ENCODE data around the gene L3MBTL4.

L3MBTL4 gene

GRCh38 chr18:5958822-5959221 is 455.9 kb downstream of the L3MBTL4 start:
- no peak for TF ChIP-seq CEBPB (IDR thresholded peaks at IDR 0.05)
- no peak for TF ChIP-seq TEAD4 (IDR thresholded peaks at IDR 0.05)

GRCh38 chr18:5955861-5956260 is 458.9 kb downstream of the L3MBTL4 start:
- TF ChIP-seq CEBPB (IDR thresholded peaks at IDR 0.05) (no peak), USF1 (IDR thresholded peaks at IDR 0.05) (no peak), MAX (IDR thresholded peaks at IDR 0.05) (no peak), TAF1 (IDR thresholded peaks at IDR 0.05; ENCODE audit: low read depth) (no peak), FOXM1 (IDR thresholded peaks at IDR 0.05; ENCODE audit: borderline replicate concordance, low read depth) (no peak), YY1 (IDR thresholded peaks at IDR 0.05; ENCODE audit: low read depth) (no peak), NFIC (IDR thresholded peaks at IDR 0.05) (no peak), ZBTB7A (IDR thresholded peaks at IDR 0.05; ENCODE audit: low read depth) (no peak), EGR1 (IDR thresholded peaks at IDR 0.05) (no peak), REST (IDR thresholded peaks at IDR 0.05; ENCODE audit: low read depth) (no peak), RAD21 (IDR thresholded peaks at IDR 0.05; ENCODE audit: low read depth) (no peak), CREB1 (IDR thresholded peaks at IDR 0.05; ENCODE audit: low read depth) (no peak), EP300 (IDR thresholded peaks at IDR 0.05; ENCODE audit: borderline replicate concordance) (no peak), TEAD4 (IDR thresholded peaks at IDR 0.05) (no peak), TCF12 (IDR thresholded peaks at IDR 0.05; ENCODE audit: low read depth) (no peak)

- TF ChIP-seq TEAD4 (IDR thresholded peaks at IDR 0.05) (no peak), EP300 (IDR thresholded peaks at IDR 0.05; ENCODE audit: borderline replicate concordance) (no peak), RAD21 (IDR thresholded peaks at IDR 0.05; ENCODE audit: low read depth) (no peak), ZBTB7A (IDR thresholded peaks at IDR 0.05; ENCODE audit: low read depth) (no peak), USF1 (IDR thresholded peaks at IDR 0.05) (no peak), TAF1 (IDR thresholded peaks at IDR 0.05; ENCODE audit: low read depth) (no peak), CREB1 (IDR thresholded peaks at IDR 0.05; ENCODE audit: low read depth) (no peak), YY1 (IDR thresholded peaks at IDR 0.05; ENCODE audit: low read depth) (no peak), MAX (IDR thresholded peaks at IDR 0.05) (no peak)
Measured at GRCh38 chr18:5951515-5952091, 463.1 kb downstream of the L3MBTL4 start.

- TF ChIP-seq YY1 (IDR thresholded peaks at IDR 0.05; ENCODE audit: low read depth), result no peak
- TF ChIP-seq TCF12 (IDR thresholded peaks at IDR 0.05; ENCODE audit: low read depth), result no peak
- TF ChIP-seq FOXM1 (IDR thresholded peaks at IDR 0.05; ENCODE audit: borderline replicate concordance, low read depth), result no peak
- no peak for TF ChIP-seq MAX (IDR thresholded peaks at IDR 0.05)
- no peak for TF ChIP-seq EP300 (IDR thresholded peaks at IDR 0.05; ENCODE audit: borderline replicate concordance)
- TF ChIP-seq TEAD4 (IDR thresholded peaks at IDR 0.05), result no peak
- no peak for TF ChIP-seq RAD21 (IDR thresholded peaks at IDR 0.05; ENCODE audit: low read depth)
Measured at GRCh38 chr18:5948781-5949180, 465.9 kb downstream of the L3MBTL4 start.

GRCh38 chr18:5948237-5948636 is 466.5 kb downstream of the L3MBTL4 start:
- TF ChIP-seq YY1 (IDR thresholded peaks at IDR 0.05; ENCODE audit: low read depth) (no peak), CREB1 (IDR thresholded peaks at IDR 0.05; ENCODE audit: low read depth) (no peak), TAF1 (IDR thresholded peaks at IDR 0.05; ENCODE audit: low read depth) (no peak)

GRCh38 chr18:5944448-5944847 is 470.3 kb downstream of the L3MBTL4 start:
- TF ChIP-seq REST (IDR thresholded peaks at IDR 0.05; ENCODE audit: low read depth) (no peak), RAD21 (IDR thresholded peaks at IDR 0.05; ENCODE audit: low read depth) (no peak), EGR1 (IDR thresholded peaks at IDR 0.05) (no peak), NFIC (IDR thresholded peaks at IDR 0.05) (no peak), USF1 (IDR thresholded peaks at IDR 0.05) (no peak), TEAD4 (IDR thresholded peaks at IDR 0.05) (no peak), YY1 (IDR thresholded peaks at IDR 0.05; ENCODE audit: low read depth) (no peak), MAX (IDR thresholded peaks at IDR 0.05) (no peak), CREB1 (IDR thresholded peaks at IDR 0.05; ENCODE audit: low read depth) (no peak), TCF12 (IDR thresholded peaks at IDR 0.05; ENCODE audit: low read depth) (no peak), TAF1 (IDR thresholded peaks at IDR 0.05; ENCODE audit: low read depth) (no peak)
